GM18858 (cell line): ENCODE results near the gene NKX1-2.

Source experiments
- ATAC-seq: cut with Tn5 transposase; IDR thresholded peaks from one replicate; pipeline ENCODE4 v1.9.1; 2021; ENCODE audit not compliant: unreplicated experiment

The NKX1-2 gene

GRCh38 chr10:124418726-124419501, 30.9 kb downstream of the NKX1-2 start, which contains the start of gene OAT:
TSS of gene OAT (minus strand) at chr10:124418923. CDS start at chr10:124412171, 6,752 bp downstream.
- ATAC-seq = peak; percentile 91

DNA sequence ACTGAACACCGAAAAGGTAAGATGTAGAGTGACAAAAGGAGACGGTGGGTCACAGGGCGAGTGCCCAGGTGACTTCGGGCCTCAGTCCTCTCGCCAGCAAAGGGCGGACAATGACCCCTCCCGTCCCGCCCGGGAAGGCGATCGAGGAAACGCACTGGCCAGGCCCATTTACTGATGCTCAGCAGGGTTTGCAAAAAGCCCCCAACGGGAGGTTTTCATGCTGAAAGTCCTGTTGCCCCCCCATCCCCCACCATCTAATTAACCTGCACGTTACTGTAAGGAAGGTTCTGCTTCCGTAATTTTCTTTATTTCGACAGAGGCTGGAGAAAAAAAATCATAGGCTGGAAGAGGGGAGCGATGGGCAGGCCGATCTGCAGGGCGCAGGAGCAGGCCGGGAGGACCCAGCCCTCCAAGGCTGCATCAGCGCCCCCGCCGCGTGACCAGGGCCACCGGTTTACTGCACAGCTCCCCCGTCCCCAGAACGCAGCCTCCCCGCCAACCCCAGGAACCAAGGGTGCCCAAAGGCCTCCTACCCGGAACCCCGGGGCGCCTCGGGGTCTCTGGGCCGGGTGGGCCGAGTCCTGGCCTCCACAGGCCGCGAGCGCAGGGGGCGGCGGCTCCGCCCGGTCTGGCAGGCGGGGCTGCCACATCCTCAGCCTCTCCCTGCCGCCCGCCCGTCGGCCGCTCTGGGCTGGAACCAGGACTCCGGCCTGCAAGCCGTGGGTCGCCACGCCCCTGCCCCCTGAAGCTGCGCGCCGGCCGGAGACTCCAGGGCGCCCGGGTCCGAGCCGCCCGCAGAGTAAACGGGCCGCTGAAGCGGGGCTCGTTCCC, 31.7 kb downstream of the NKX1-2 start:
- ATAC-seq = peak; percentile 20

GRCh38 chr10:124416733-124417132, 33.1 kb downstream of the NKX1-2 start:
- no peak for ATAC-seq

- no peak for ATAC-seq
These were observed 34.6 kb downstream of the NKX1-2 start for GRCh38 chr10:124415210-124415609.

GRCh38 chr10:124414076-124414475, 35.8 kb downstream of the NKX1-2 start:
- no peak for ATAC-seq

DNA sequence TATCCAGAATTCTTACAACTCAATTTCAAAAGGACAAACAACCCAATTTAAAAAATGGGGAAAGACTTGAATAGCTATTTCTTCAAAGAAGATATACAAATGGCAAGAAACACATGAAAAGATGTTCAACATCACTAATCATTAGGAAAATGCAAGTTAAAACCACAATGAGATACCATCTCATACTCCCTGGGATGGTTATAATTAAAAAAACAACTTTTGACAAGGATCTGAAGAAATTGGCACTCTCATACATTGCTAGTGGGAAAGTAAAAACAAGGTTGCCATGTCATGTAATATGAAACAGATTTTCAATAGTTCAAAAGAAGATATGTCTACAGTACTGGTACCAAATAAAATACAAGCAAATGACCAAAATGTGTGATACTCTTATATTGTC, 40.1 kb downstream of the NKX1-2 start:
- ATAC-seq = no peak

DNA sequence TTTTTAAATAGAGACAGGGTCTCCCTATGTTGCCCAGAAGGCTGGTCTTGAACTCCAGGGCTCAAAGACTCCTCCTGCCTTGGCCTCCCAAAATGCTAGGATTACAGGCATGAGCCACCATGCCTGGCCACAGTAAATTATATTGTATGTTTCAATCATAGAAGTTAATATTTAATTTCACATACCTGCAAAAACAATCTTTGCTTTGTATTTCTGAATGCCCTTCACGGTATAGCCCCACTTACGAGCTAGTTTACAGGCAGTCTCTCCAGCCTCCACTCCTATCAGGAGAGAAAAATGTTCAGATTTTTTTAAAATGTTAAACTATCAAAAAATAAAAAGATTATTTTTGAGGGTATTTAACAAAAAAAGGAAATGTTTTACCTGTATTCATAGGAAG, 41.5 kb downstream of the NKX1-2 start:
- ATAC-seq = no peak

DNA sequence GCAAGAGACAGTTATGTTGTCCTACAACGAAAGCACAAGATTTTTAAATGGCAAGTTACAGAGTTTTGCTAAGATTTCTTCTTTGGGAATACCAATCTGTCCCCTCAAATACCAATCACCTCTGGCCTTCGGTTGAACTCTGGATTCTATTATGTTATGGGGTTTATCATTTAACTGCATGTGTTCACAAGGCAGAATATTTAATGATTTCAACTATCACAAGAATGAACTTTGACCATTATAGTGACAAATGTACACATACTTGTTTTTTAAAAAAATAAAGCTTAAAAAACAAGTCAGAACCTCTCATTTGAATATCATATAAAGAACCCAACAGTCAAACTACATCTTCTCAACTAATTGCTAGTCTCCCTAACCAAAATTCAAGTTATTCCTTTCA, 42.4 kb downstream of the NKX1-2 start:
- ATAC-seq = no peak

DNA sequence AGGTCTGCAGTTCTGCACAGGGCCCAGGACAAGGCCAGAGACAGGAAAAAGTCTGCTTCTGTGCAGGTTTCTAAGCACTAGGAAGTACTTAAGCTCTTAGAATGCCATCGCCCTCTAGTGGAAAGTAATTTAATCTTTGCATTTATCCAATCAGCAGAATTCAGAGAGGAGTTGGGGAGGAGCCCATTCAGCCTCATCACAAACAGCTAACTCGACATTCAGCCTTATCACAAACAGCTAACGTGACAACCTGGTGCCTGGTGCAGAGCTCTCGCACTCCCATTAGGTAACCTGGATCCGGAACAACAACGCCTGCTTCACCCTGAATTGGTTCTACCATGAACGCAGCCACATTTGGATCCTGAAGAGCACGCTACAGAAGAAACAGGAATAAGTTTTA, 46.3 kb downstream of the NKX1-2 start:
- peak; percentile 78 for ATAC-seq

DNA sequence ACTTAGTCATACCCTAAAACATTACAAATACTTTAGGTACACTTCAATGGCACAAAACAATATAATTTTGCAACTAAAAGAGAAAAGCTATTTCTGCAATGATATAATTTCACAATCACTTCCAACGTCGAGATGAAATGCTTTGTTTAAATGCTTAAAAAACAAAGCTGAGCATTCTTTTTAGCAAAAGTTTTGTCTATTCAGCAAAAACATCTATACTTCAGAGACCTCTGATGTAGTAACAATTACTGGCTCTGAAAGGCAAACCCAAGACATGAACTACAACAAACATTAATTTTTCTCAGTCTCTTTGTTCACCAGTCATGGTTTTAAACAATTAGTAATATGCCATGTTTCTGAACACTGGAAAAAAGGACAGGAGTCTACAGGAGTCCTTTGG, 47.6 kb downstream of the NKX1-2 start:
- ATAC-seq = no peak

DNA sequence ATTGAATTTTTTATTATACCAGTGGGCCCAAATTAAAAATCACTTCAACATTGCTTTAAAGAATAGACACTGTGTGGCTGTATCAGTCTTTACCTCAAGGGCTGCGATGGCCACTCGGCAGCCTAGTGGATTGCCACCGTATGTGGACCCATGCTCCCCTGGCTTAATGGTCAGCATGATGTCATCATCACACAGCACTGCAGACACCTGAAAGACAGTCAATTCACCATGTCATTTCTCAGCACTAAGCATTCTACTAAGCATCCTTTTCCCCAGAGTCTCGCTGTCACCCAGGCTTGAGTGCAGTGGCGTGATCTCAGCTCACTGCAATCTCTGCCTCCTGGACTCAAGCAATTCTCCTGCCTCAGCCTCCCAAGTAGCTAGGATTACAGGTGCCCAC, 48.2 kb downstream of the NKX1-2 start:
- no peak for ATAC-seq
